ENCODE results near the gene IKZF4.
A peak's percentile ranks its signal among the peaks of the same experiment; 100 is the strongest.
"Not testable (repeated sequence)": the region's sequence is repeated elsewhere in the genome, so short reads cannot be mapped to it uniquely, and the experiment has no call there.

The IKZF4 gene

GRCh38 chr12:55991110-55991509, 29.7 kb upstream of the IKZF4 start:
- DNase-seq = no peak
- TF ChIP-seq GATA1 (IDR thresholded peaks at IDR 0.05; ENCODE audit: low read depth, low read length) = no peak
- no peak for TF ChIP-seq POLR2A (IDR thresholded peaks at IDR 0.05; ENCODE audit: low read length)

GRCh38 chr12:55993230-55993853, 27.5 kb upstream of the IKZF4 start:
- TF ChIP-seq GATA1 (IDR thresholded peaks at IDR 0.05; ENCODE audit: low read depth, low read length) (no peak), POLR2A (IDR thresholded peaks at IDR 0.05; ENCODE audit: low read length) (no peak)
- no peak for DNase-seq

- TF ChIP-seq POLR2A (IDR thresholded peaks at IDR 0.05; ENCODE audit: low read length) (no peak), GATA1 (IDR thresholded peaks at IDR 0.05; ENCODE audit: low read depth, low read length) (no peak)
- no peak for DNase-seq
These were observed 25.5 kb upstream of the IKZF4 start for GRCh38 chr12:55995366-55995765.

- TF ChIP-seq GATA1 (IDR thresholded peaks at IDR 0.05; ENCODE audit: low read depth, low read length) (no peak), POLR2A (IDR thresholded peaks at IDR 0.05; ENCODE audit: low read length) (no peak)
- DNase-seq = peak; percentile 80 to 89
These were observed 24.6 kb upstream of the IKZF4 start for GRCh38 chr12:55996201-55996714.

GRCh38 chr12:55996715-55997534, 23.9 kb upstream of the IKZF4 start, which contains the start of gene SUOX:
TSS of gene SUOX (plus strand) at chr12:55997276. CDS start at chr12:56002222, 4,946 bp downstream.
- TF ChIP-seq POLR2A (IDR thresholded peaks at IDR 0.05; ENCODE audit: low read length) (peak; percentile 69), GATA1 (IDR thresholded peaks at IDR 0.05; ENCODE audit: low read depth, low read length) (no peak)
- DNase-seq = peak; percentile 92 to 95

GRCh38 chr12:55997535-55997859, 23.3 kb upstream of the IKZF4 start:
- DNase-seq = no peak
- no peak for TF ChIP-seq GATA1 (IDR thresholded peaks at IDR 0.05; ENCODE audit: low read depth, low read length)
- no peak for TF ChIP-seq POLR2A (IDR thresholded peaks at IDR 0.05; ENCODE audit: low read length)

- peak; percentile 28 for TF ChIP-seq POLR2A (IDR thresholded peaks at IDR 0.05; ENCODE audit: low read length)
- not testable (repeated sequence) for DNase-seq
These were observed 21.3 kb upstream of the IKZF4 start for GRCh38 chr12:55999522-55999921.

- not testable (repeated sequence) for DNase-seq
These were observed 20.8 kb upstream of the IKZF4 start for GRCh38 chr12:55999999-56000540.

- DNase-seq = no peak
- TF ChIP-seq GATA1 (IDR thresholded peaks at IDR 0.05; ENCODE audit: low read depth, low read length) = no peak
- TF ChIP-seq POLR2A (IDR thresholded peaks at IDR 0.05; ENCODE audit: low read length) = no peak
These were observed 19.2 kb upstream of the IKZF4 start for GRCh38 chr12:56001487-56002100.

- not testable (repeated sequence) for DNase-seq
These were observed 17.5 kb upstream of the IKZF4 start for GRCh38 chr12:56003376-56003775.

- DNase-seq = no peak
- TF ChIP-seq POLR2A (IDR thresholded peaks at IDR 0.05; ENCODE audit: low read length) = no peak
- TF ChIP-seq GATA1 (IDR thresholded peaks at IDR 0.05; ENCODE audit: low read depth, low read length) = no peak
These were observed 16.6 kb upstream of the IKZF4 start for GRCh38 chr12:56004211-56004610.

- TF ChIP-seq POLR2A (IDR thresholded peaks at IDR 0.05; ENCODE audit: low read length) = no peak
- TF ChIP-seq GATA1 (IDR thresholded peaks at IDR 0.05; ENCODE audit: low read depth, low read length) = no peak
- peak; percentile 64 to 70 for DNase-seq
These were observed 13.0 kb upstream of the IKZF4 start for GRCh38 chr12:56007564-56008559.

GRCh38 chr12:56010111-56010570, 10.7 kb upstream of the IKZF4 start:
- DNase-seq = peak; percentile 24 to 41
- no peak for TF ChIP-seq GATA1 (IDR thresholded peaks at IDR 0.05; ENCODE audit: low read depth, low read length)
- TF ChIP-seq POLR2A (IDR thresholded peaks at IDR 0.05; ENCODE audit: low read length) = no peak
